OCI-LY7 (cell line): ENCODE results near the gene NEIL3.

ENCODE experiments used
- CTCF ChIP-seq: fragments of 200-600 bp; sonication (generic); conservative IDR thresholded peaks from 2 replicates; pipeline ENCODE4 v1.5.1; 2014; ENCODE audit warnings: mild to moderate bottlenecking, antibody characterized with exemption, low read length, moderate library complexity, mixed read lengths
- EZH2phosphoT487 ChIP-seq: fragments of 200-600 bp; sonication (generic); IDR thresholded peaks from 2 replicates; pipeline ENCODE4 v1.6.1; 2018; ENCODE audit warnings: low read depth, borderline replicate concordance, mild to moderate bottlenecking, mixed run types, antibody characterized with exemption, low read length, moderate library complexity, mixed read lengths

GRCh38 chr4:177323416-177323815 is 13.7 kb downstream of the NEIL3 start:
- TF ChIP-seq CTCF (no peak), EZH2phosphoT487 (no peak)
